Smooth muscle cell (in vitro differentiated cells): ENCODE data around the gene DOK7. TPM values are rescaled to one million over a fixed set of nuclear protein-coding genes. Genes with fewer than 3 reads are reported as not detected.

Experiments used
- DNase-seq: peaks from one replicate; lab custom pipeline; 2025; ENCODE audit not compliant: unreplicated experiment; lab: John Stamatoyannopoulos, UW
- H2AFZ ChIP-seq: fragments of 200-600 bp; sonication (generic); 2 replicates; pipeline ENCODE4 v1.6.0; 2016; ENCODE audit warnings: antibody characterized with exemption, low read depth, mild to moderate bottlenecking
- H3F3A ChIP-seq: fragments of 200-600 bp; sonication (generic); 2 replicates; pipeline ENCODE4 v1.6.0; 2017; ENCODE audit warnings: antibody characterized with exemption, low read depth
- H3K27ac ChIP-seq: fragments of 200-600 bp; sonication (generic); 2 replicates; pipeline ENCODE4 v1.5.1; 2016; ENCODE audit warnings: low read depth, mild to moderate bottlenecking
- H3K27me3 ChIP-seq: fragments of 200-600 bp; sonication (generic); 2 replicates; pipeline ENCODE4 v1.6.1; 2016; ENCODE audit warnings: low read depth, mild to moderate bottlenecking
- H3K36me3 ChIP-seq: fragments of 200-600 bp; sonication (generic); 2 replicates; pipeline ENCODE4 v1.5.1; 2016; ENCODE audit warnings: low read depth
- H3K4me1 ChIP-seq: fragments of 200-600 bp; sonication (generic); 2 replicates; pipeline ENCODE4 v1.5.1; 2016; ENCODE audit warnings: low read depth
- H3K4me2 ChIP-seq: fragments of 200-600 bp; sonication (generic); 2 replicates; pipeline ENCODE4 v1.6.0; 2016; ENCODE audit warnings: mild to moderate bottlenecking
- H3K4me3 ChIP-seq: fragments of 200-600 bp; sonication (generic); 2 replicates; pipeline ENCODE4 v1.5.1; 2016; ENCODE audit warnings: mild to moderate bottlenecking
- H3K79me2 ChIP-seq: fragments of 200-600 bp; sonication (generic); 2 replicates; pipeline ENCODE4 v1.6.0; 2016; ENCODE audit warnings: low read depth, mild to moderate bottlenecking
- H3K9ac ChIP-seq: fragments of 200-600 bp; sonication (generic); 2 replicates; pipeline ENCODE4 v1.6.0; 2016; ENCODE audit warnings: low read depth
- H3K9me3 ChIP-seq: fragments of 200-600 bp; sonication (generic); replicated peaks from 2 replicates; pipeline ENCODE4 v1.5.1; 2016; ENCODE audit warnings: low read depth
- H4K20me1 ChIP-seq: fragments of 200-600 bp; sonication (generic); 2 replicates; pipeline ENCODE4 v1.6.0; 2016; ENCODE audit warnings: low read depth
- CTCF ChIP-seq: fragments of 200-600 bp; sonication (generic); IDR thresholded peaks from 2 replicates; pipeline ENCODE4 v1.5.1; 2017; ENCODE audit warnings: borderline replicate concordance, mild to moderate bottlenecking, antibody characterized with exemption; ENCODE audit not compliant: insufficient read depth, poor library complexity, severe bottlenecking
- WGBS: methylation state at CpG from one replicate; pipeline ENCODE4 v1.1.7; 2016; ENCODE audit warnings: low lambda C conversion rate; 5-methylcytosine and 5-hydroxymethylcytosine counted together
- polyA plus RNA-seq: library from polyadenylated mRNA; unstranded; fragments of >200 nt; fragmentation: Nextera tagmentation; extraction: Ambion mirVana; gene quantifications from 2 replicates; pipeline ENCODE4 v1.2.1, GENCODE V29; 2016
- total RNA-seq: library from RNA; depleted of rRNA; stranded (reverse); fragments of >200 nt; gene quantifications from 2 replicates; pipeline ENCODE4 v1.2.3, GENCODE V29; 2014

The DOK7 gene
- total and polyA plus RNA-seq, 2 experiments from 2014 or later, result not detected

- no peak overlapping the region for H3K4me2 ChIP-seq
- no peaks in the 10 kb centered on the region for H3F3A ChIP-seq
- H3K27me3 ChIP-seq, result no peaks in the 10 kb centered on the region
- 96% methylated on average over 17 of the region's 17 CpGs for WGBS
- no peak for TF ChIP-seq CTCF
- H3K9me3 ChIP-seq, result no peaks in the 10 kb centered on the region
- H3K36me3 ChIP-seq, result no peaks in the 10 kb centered on the region
- H3K27ac ChIP-seq, result no peak overlapping the region
- H4K20me1 ChIP-seq, result peaks cover 90% of the 10 kb centered on the region
- no peak overlapping the region for H2AFZ ChIP-seq
- no peaks in the 10 kb centered on the region for H3K79me2 ChIP-seq
- no peak for DNase-seq
- H3K4me1 ChIP-seq, result no peaks in the 10 kb centered on the region
- H3K4me3 ChIP-seq, result no peak overlapping the region
- H3K9ac ChIP-seq, result no peak overlapping the region
These were observed 37.0 kb downstream of the DOK7 start for GRCh38 chr4:3500111-3500510.

GRCh38 chr4:3500634-3501101, 37.6 kb downstream of the DOK7 start:
- Histone ChIP-seq H3K4me1 (no peaks in the 10 kb centered on the region), H3K4me3 (no peak overlapping the region), H4K20me1 (peaks cover 96% of the 10 kb centered on the region), H3K36me3 (no peaks in the 10 kb centered on the region), H3K27ac (no peak overlapping the region), H3F3A (no peaks in the 10 kb centered on the region), H3K9me3 (no peaks in the 10 kb centered on the region), H3K9ac (no peak overlapping the region), H3K4me2 (no peak overlapping the region), H2AFZ (no peak overlapping the region), H3K27me3 (no peaks in the 10 kb centered on the region), H3K79me2 (no peaks in the 10 kb centered on the region)
- DNase-seq, result no peak
- no peak for TF ChIP-seq CTCF
- WGBS, result 95% methylated on average over 25 of the region's 29 CpGs

GRCh38 chr4:3501126-3501824, 38.2 kb downstream of the DOK7 start:
- Histone ChIP-seq H3K36me3 (no peaks in the 10 kb centered on the region), H4K20me1 (peaks cover 97% of the 10 kb centered on the region), H3K27ac (no peak overlapping the region), H3K79me2 (no peaks in the 10 kb centered on the region), H3K9ac (no peak overlapping the region), H3K4me2 (no peak overlapping the region), H2AFZ (no peak overlapping the region), H3K9me3 (no peaks in the 10 kb centered on the region), H3K4me1 (no peaks in the 10 kb centered on the region), H3K27me3 (no peaks in the 10 kb centered on the region), H3F3A (no peaks in the 10 kb centered on the region), H3K4me3 (no peak overlapping the region)
- no peak for DNase-seq
- TF ChIP-seq CTCF, result no peak
- WGBS, result 88% methylated on average over 24 of the region's 24 CpGs
